ENCODE measurements around the gene FAT4.
A peak's percentile ranks its signal among the peaks of the same experiment; 100 is the strongest.

The FAT4 gene

GRCh38 chr4:125350470-125351135 lies 35.8 kb downstream of the FAT4 start:
- no peak for DNase-seq (ENCODE audit: low spot score)
- no peak overlapping the region for H2AK5ac ChIP-seq (ENCODE audit: low read depth, low read length)

DNA sequence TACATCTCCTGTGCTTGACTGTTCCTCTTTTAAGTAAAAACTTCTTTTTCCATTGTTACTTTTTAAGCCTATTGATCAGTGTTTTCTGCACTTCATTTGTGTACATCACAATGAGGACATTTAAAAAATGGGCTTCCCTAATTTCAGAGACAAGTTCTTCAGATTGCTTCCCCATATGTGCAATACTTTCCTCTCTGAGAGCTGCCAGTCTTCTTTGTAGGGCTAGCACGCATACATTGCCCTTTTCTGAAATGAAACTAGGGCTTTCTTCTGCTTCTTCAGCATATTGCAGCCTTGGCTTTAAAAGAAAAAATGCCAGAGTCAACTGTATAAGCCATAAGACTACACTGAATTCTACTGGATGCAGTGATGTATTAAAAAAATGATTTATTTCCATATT lies 37.8 kb downstream of the FAT4 start:
- H2AFZ ChIP-seq (ENCODE audit: low read length): no peak overlapping the region
- no peak overlapping the region for H4K8ac ChIP-seq (ENCODE audit: low read depth, low read length)
- no peak overlapping the region for H2BK5ac ChIP-seq (ENCODE audit: low read length)
- no peaks in the 10 kb centered on the region for H3K9me3 ChIP-seq (replicated peaks in 1 of 2; ENCODE audit: control insufficient read depth in 2 of 2, insufficient read depth in 1 of 2, low read depth in 1 of 2, low read length in 2 of 2)
- no peak overlapping the region for H2BK15ac ChIP-seq (ENCODE audit: low read length)
- no peak overlapping the region for H3K4ac ChIP-seq (ENCODE audit: low read length)
- H2AK5ac ChIP-seq (ENCODE audit: low read depth, low read length): no peak overlapping the region
- H3K36me3 ChIP-seq (replicated peaks in 1 of 2; ENCODE audit: control insufficient read depth in 2 of 2, insufficient read depth in 2 of 2, low read length in 2 of 2): no peaks in the 10 kb centered on the region
- H3K27me3 ChIP-seq (ENCODE audit: control insufficient read depth in 3 of 3, insufficient read depth in 3 of 3, low read depth in 1 of 3, low read length in 3 of 3): no peaks in the 10 kb centered on the region
- no peak overlapping the region for H3K4me3 ChIP-seq (ENCODE audit: low read length in 2 of 2)
- no peak for DNase-seq (ENCODE audit: low spot score)
- H3K18ac ChIP-seq (ENCODE audit: low read length): no peak overlapping the region
- H3K4me1 ChIP-seq (ENCODE audit: control insufficient read depth in 2 of 2, insufficient read depth in 1 of 2, low read depth in 1 of 2, low read length in 2 of 2): peaks cover 2 to 18% of the 10 kb centered on the region in 2 donors
- peak overlapping the region; percentile 9 for H3K27ac ChIP-seq (replicated peaks; ENCODE audit: low read length)
- H3K4me2 ChIP-seq (ENCODE audit: insufficient read depth, low read length, poor library complexity, severe bottlenecking): no peak overlapping the region
- H3K23ac ChIP-seq (ENCODE audit: low read depth, low read length, poor library complexity): no peak overlapping the region
- no peaks in the 10 kb centered on the region for H3K79me1 ChIP-seq (ENCODE audit: low read depth, low read length)
- no peak overlapping the region for H2BK12ac ChIP-seq (ENCODE audit: low read length)
- H4K91ac ChIP-seq (ENCODE audit: low read depth, low read length, poor library complexity): no peak overlapping the region
- H2BK120ac ChIP-seq (ENCODE audit: low read depth, low read length): no peak overlapping the region
- no peak overlapping the region for H3K9ac ChIP-seq (ENCODE audit: low read depth, low read length, poor library complexity)
- H3K14ac ChIP-seq (ENCODE audit: low read length): no peak overlapping the region
- no CpG with 5 or more reads among the region's 1 CpG for WGBS, 2 donors (ENCODE audit: extremely low coverage in 2 of 2, insufficient read length in 2 of 2, insufficient replicate concordance in 1 of 2)

More at GRCh38 chr4:125350470-125351135, 35.8 kb downstream of the FAT4 start:
- Histone ChIP-seq H2AFZ (ENCODE audit: low read length) (peak overlapping the region; percentile 82), H3K14ac (ENCODE audit: low read length) (no peak overlapping the region), H3K4me3 (ENCODE audit: low read length in 2 of 2) (no peak overlapping the region), H3K4ac (ENCODE audit: low read length) (no peak overlapping the region), H3K23ac (ENCODE audit: low read depth, low read length, poor library complexity) (no peak overlapping the region), H4K8ac (ENCODE audit: low read depth, low read length) (no peak overlapping the region), H3K27me3 (ENCODE audit: control insufficient read depth in 3 of 3, insufficient read depth in 3 of 3, low read depth in 1 of 3, low read length in 3 of 3) (no peaks in the 10 kb centered on the region), H3K18ac (ENCODE audit: low read length) (no peak overlapping the region), H4K91ac (ENCODE audit: low read depth, low read length, poor library complexity) (no peak overlapping the region), H2BK15ac (ENCODE audit: low read length) (no peak overlapping the region), H3K36me3 (replicated peaks in 1 of 2; ENCODE audit: control insufficient read depth in 2 of 2, insufficient read depth in 2 of 2, low read length in 2 of 2) (no peaks in the 10 kb centered on the region), H3K4me2 (ENCODE audit: insufficient read depth, low read length, poor library complexity, severe bottlenecking) (no peak overlapping the region), H2BK5ac (ENCODE audit: low read length) (no peak overlapping the region), H3K4me1 (ENCODE audit: control insufficient read depth in 2 of 2, insufficient read depth in 1 of 2, low read depth in 1 of 2, low read length in 2 of 2) (peaks cover 5 to 16% of the 10 kb centered on the region in 2 donors), H2BK120ac (ENCODE audit: low read depth, low read length) (no peak overlapping the region), H3K79me1 (ENCODE audit: low read depth, low read length) (no peaks in the 10 kb centered on the region), H3K9ac (ENCODE audit: low read depth, low read length, poor library complexity) (no peak overlapping the region), H3K27ac (replicated peaks; ENCODE audit: low read length) (peak overlapping the region; percentile 61), H2BK12ac (ENCODE audit: low read length) (no peak overlapping the region), H3K9me3 (replicated peaks in 1 of 2; ENCODE audit: control insufficient read depth in 2 of 2, insufficient read depth in 1 of 2, low read depth in 1 of 2, low read length in 2 of 2) (no peaks in the 10 kb centered on the region)
- no CpG with 5 or more reads among the region's 4 CpGs for WGBS, 2 donors (ENCODE audit: extremely low coverage in 2 of 2, insufficient read length in 2 of 2, insufficient replicate concordance in 1 of 2)

DNA sequence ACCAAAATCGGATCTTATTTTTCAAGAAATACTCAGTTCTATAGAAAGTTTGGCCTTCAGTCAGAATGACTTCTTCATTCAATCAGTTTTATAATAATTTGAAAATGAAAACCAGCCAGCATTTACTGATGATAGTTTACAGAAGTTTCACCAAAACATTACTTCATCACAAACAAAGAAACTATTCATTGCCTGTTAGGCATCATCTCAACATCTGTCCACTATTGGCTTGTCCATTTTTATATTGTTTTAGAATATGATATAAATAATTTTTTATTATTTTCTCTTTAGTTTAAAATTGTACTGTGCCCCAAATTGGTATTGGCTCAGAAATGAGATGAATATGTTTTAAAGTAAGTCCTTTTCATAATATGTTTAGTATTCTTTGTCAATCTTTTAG lies 38.4 kb downstream of the FAT4 start:
- Histone ChIP-seq H2AFZ (ENCODE audit: low read length) (no peak overlapping the region), H3K23ac (ENCODE audit: low read depth, low read length, poor library complexity) (no peak overlapping the region), H3K4me3 (ENCODE audit: low read length in 2 of 2) (no peak overlapping the region), H2BK5ac (ENCODE audit: low read length) (no peak overlapping the region), H3K9me3 (replicated peaks in 1 of 2; ENCODE audit: control insufficient read depth in 2 of 2, insufficient read depth in 1 of 2, low read depth in 1 of 2, low read length in 2 of 2) (no peaks in the 10 kb centered on the region), H3K36me3 (replicated peaks in 1 of 2; ENCODE audit: control insufficient read depth in 2 of 2, insufficient read depth in 2 of 2, low read length in 2 of 2) (no peaks in the 10 kb centered on the region), H3K79me1 (ENCODE audit: low read depth, low read length) (no peaks in the 10 kb centered on the region), H3K27ac (replicated peaks; ENCODE audit: low read length) (no peak overlapping the region), H4K8ac (ENCODE audit: low read depth, low read length) (no peak overlapping the region), H2BK15ac (ENCODE audit: low read length) (no peak overlapping the region), H4K91ac (ENCODE audit: low read depth, low read length, poor library complexity) (no peak overlapping the region), H3K18ac (ENCODE audit: low read length) (no peak overlapping the region), H2BK12ac (ENCODE audit: low read length) (no peak overlapping the region), H3K27me3 (ENCODE audit: control insufficient read depth in 3 of 3, insufficient read depth in 3 of 3, low read depth in 1 of 3, low read length in 3 of 3) (no peaks in the 10 kb centered on the region), H3K14ac (ENCODE audit: low read length) (no peak overlapping the region), H3K9ac (ENCODE audit: low read depth, low read length, poor library complexity) (no peak overlapping the region), H2AK5ac (ENCODE audit: low read depth, low read length) (no peak overlapping the region), H2BK120ac (ENCODE audit: low read depth, low read length) (no peak overlapping the region), H3K4ac (ENCODE audit: low read length) (no peak overlapping the region), H3K4me2 (ENCODE audit: insufficient read depth, low read length, poor library complexity, severe bottlenecking) (no peak overlapping the region), H3K4me1 (ENCODE audit: control insufficient read depth in 2 of 2, insufficient read depth in 1 of 2, low read depth in 1 of 2, low read length in 2 of 2) (peaks cover 2 to 23% of the 10 kb centered on the region in 2 donors)
- DNase-seq (ENCODE audit: low spot score): no peak
- no CpG with 5 or more reads among the region's 1 CpG for WGBS, 2 donors (ENCODE audit: extremely low coverage in 2 of 2, insufficient read length in 2 of 2, insufficient replicate concordance in 1 of 2)

DNA sequence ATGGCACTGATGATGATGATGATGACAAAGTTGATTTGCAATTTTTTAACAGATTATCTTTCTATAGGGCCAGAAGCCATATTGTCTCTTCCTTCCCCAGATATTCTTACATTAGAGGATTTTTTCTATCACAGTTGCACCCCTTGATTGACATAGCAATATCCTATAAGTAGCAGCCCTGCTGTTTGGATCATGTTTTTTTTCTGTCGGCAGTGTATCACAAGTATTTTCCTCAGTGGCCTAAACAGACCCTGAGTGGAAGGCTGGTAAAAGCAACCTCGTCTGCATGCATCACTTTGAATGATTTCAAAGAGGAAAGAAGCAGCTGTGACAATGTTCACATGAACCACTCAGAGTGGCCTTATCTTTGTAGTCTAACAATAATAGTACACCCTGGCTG lies 41.0 kb downstream of the FAT4 start:
- Histone ChIP-seq H3K27ac (replicated peaks; ENCODE audit: low read length) (no peak overlapping the region), H3K4me1 (ENCODE audit: control insufficient read depth in 2 of 2, insufficient read depth in 1 of 2, low read depth in 1 of 2, low read length in 2 of 2) (peaks cover 3 to 26% of the 10 kb centered on the region in 2 donors), H3K14ac (ENCODE audit: low read length) (no peak overlapping the region)

More for the DNA sequence above, 41.0 kb downstream of the FAT4 start:
- Histone ChIP-seq H2BK15ac (ENCODE audit: low read length) (no peak overlapping the region), H4K91ac (ENCODE audit: low read depth, low read length, poor library complexity) (no peak overlapping the region), H2BK120ac (ENCODE audit: low read depth, low read length) (no peak overlapping the region), H2BK5ac (ENCODE audit: low read length) (no peak overlapping the region), H3K27me3 (ENCODE audit: control insufficient read depth in 3 of 3, insufficient read depth in 3 of 3, low read depth in 1 of 3, low read length in 3 of 3) (no peaks in the 10 kb centered on the region), H3K4ac (ENCODE audit: low read length) (no peak overlapping the region), H3K36me3 (replicated peaks in 1 of 2; ENCODE audit: control insufficient read depth in 2 of 2, insufficient read depth in 2 of 2, low read length in 2 of 2) (no peaks in the 10 kb centered on the region), H3K4me2 (ENCODE audit: insufficient read depth, low read length, poor library complexity, severe bottlenecking) (no peak overlapping the region), H3K18ac (ENCODE audit: low read length) (no peak overlapping the region), H2AFZ (ENCODE audit: low read length) (no peak overlapping the region), H2BK12ac (ENCODE audit: low read length) (no peak overlapping the region), H3K23ac (ENCODE audit: low read depth, low read length, poor library complexity) (no peak overlapping the region), H3K9me3 (replicated peaks in 1 of 2; ENCODE audit: control insufficient read depth in 2 of 2, insufficient read depth in 1 of 2, low read depth in 1 of 2, low read length in 2 of 2) (no peaks in the 10 kb centered on the region), H2AK5ac (ENCODE audit: low read depth, low read length) (no peak overlapping the region), H3K79me1 (ENCODE audit: low read depth, low read length) (no peaks in the 10 kb centered on the region), H3K9ac (ENCODE audit: low read depth, low read length, poor library complexity) (no peak overlapping the region), H4K8ac (ENCODE audit: low read depth, low read length) (no peak overlapping the region), H3K4me3 (ENCODE audit: low read length in 2 of 2) (no peak overlapping the region)
- WGBS, 2 donors (ENCODE audit: extremely low coverage in 2 of 2, insufficient read length in 2 of 2, insufficient replicate concordance in 1 of 2): no CpG with 5 or more reads among the region's 2 CpGs
- no peak for DNase-seq (ENCODE audit: low spot score)
